ENCODE results near the gene DOK3.
"Not testable (repeated sequence)": the region's sequence is repeated elsewhere in the genome, so short reads cannot be mapped to it uniquely, and the experiment has no call there.

The DOK3 gene

DNA sequence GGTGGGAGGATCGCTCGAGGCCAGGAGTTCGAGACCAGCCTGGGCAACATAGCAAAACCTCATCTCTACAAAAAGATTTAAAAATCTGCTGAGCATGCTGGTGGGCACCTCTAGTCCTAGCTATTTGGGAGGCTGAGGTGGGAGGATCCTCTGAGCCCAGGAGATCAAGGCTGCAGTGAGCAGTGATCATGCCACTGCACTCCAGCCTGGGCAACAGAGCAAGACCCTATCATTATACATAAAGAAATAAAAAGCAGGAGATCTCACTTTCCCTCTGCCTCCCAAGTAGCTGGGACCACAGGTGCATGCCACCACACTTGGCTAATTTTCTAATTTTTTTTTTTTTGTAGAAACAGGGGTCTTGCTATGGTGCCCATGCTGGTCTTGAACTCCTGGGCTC lies 23.9 kb downstream of the DOK3 start:
- H3K27ac ChIP-seq (ENCODE audit: low read depth, low read length); H3K9me3 ChIP-seq (ENCODE audit: control insufficient read depth in 5 of 5, low read length in 5 of 5); H3K27me3 ChIP-seq (ENCODE audit: control insufficient read depth in 5 of 5, insufficient read depth in 4 of 5, low read length in 5 of 5); H3K4me1 ChIP-seq (ENCODE audit: control insufficient read depth in 5 of 5, insufficient read depth in 5 of 5, low read length in 5 of 5); H3K4me3 ChIP-seq (ENCODE audit: low read depth in 1 of 5, low read length in 5 of 5); H3K9ac ChIP-seq (ENCODE audit: low read length in 5 of 5): not testable (repeated sequence)
- peaks cover 0 to 68% (median 58%) of the 10 kb centered on the region in 5 donors for H3K36me3 ChIP-seq (ENCODE audit: control insufficient read depth in 5 of 5, insufficient read depth in 5 of 5, low read length in 5 of 5)

GRCh38 chr5:177484902-177485549 lies 24.6 kb downstream of the DOK3 start:
- Histone ChIP-seq H3K9me3 (ENCODE audit: control insufficient read depth in 5 of 5, low read length in 5 of 5) (no peaks in the 10 kb centered on the region), H3K4me3 (ENCODE audit: low read depth in 1 of 5, low read length in 5 of 5) (no peak overlapping the region), H3K9ac (ENCODE audit: low read length in 5 of 5) (no peak overlapping the region), H3K36me3 (ENCODE audit: control insufficient read depth in 5 of 5, insufficient read depth in 5 of 5, low read length in 5 of 5) (peaks cover 0 to 60% (median 51%) of the 10 kb centered on the region in 5 donors), H3K4me1 (ENCODE audit: control insufficient read depth in 5 of 5, insufficient read depth in 5 of 5, low read length in 5 of 5) (peaks cover 0 to 6% (median 3%) of the 10 kb centered on the region in 5 donors), H3K27me3 (ENCODE audit: control insufficient read depth in 5 of 5, insufficient read depth in 4 of 5, low read length in 5 of 5) (no peaks in the 10 kb centered on the region), H3K27ac (ENCODE audit: low read depth, low read length) (no peak overlapping the region)

DNA sequence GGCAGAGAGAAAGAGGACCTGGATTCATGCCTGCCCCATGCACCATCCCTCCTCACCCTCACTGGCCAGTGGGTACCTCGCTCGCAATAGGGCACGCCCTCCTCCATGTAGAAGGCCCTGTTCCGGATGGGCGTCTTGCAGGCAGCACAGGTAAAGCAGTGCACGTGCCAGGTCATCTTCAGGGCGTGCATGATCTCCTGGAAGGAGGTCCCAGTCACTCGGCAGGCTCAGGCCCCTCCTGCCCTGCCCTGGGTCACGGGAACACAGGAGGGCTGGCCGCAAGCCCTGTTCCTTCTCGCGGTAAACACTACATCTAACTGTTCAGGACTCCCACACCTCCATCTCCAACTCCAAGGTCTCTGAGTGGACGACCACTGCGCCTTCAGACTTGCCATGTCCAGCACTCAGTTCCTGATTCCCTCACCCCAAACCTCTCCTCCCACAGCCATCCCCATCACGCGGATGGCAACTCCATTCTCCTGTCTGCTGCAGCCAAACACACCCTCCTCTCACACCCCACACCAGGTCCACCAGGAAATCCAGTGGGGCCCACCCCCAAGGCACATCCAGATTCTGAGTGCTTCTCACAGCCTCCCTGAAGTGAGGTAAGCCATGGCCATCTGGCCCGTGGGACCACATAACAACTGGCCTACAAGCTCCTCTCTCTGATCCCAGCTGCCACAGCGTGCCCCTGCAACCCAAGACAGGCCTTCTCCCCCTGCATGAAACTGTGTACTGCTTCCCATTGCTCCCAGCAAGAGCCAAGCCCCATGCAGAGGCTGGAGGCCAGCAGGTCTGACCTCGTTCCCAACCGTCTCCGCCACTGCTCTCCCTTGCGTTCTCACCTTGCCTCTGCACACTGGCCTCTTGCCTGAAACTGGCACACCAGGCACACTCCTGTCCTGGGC lies 25.4 kb downstream of the DOK3 start:
- peaks cover 3 to 14% (median 11%) of the 10 kb centered on the region in 5 donors for H3K4me1 ChIP-seq (ENCODE audit: control insufficient read depth in 5 of 5, insufficient read depth in 5 of 5, low read length in 5 of 5)
- H3K4me3 ChIP-seq (ENCODE audit: low read depth in 1 of 5, low read length in 5 of 5) = no peak overlapping the region
- no peaks in the 10 kb centered on the region for H3K9me3 ChIP-seq (ENCODE audit: control insufficient read depth in 5 of 5, low read length in 5 of 5)
- no peak overlapping the region for H3K27ac ChIP-seq (ENCODE audit: low read depth, low read length)
- no peak overlapping the region for H3K9ac ChIP-seq (ENCODE audit: low read length in 5 of 5)
- no peaks in the 10 kb centered on the region for H3K27me3 ChIP-seq (ENCODE audit: control insufficient read depth in 5 of 5, insufficient read depth in 4 of 5, low read length in 5 of 5)
- H3K36me3 ChIP-seq (ENCODE audit: control insufficient read depth in 5 of 5, insufficient read depth in 5 of 5, low read length in 5 of 5) = peaks cover 0 to 55% (median 47%) of the 10 kb centered on the region in 5 donors

DNA sequence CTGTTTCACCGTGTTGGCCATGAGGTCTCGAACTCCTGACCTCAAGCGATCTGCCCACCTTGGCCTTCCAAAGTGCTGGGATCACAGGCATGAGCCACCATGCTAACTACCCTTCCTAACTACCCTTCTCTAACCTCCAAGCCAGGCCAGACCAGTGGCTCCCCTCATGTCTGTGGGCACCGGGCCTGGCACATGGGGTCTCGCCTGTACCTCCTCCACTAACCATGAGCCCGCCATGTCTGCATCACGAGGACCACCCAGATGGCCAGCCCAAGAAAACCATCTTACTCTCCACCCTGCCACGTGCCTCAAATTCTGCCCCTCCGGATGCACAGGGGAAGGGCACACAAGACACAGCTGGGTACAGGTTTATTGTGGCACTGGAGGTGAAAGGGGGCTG lies 26.6 kb downstream of the DOK3 start:
- peaks cover 0 to 44% (median 37%) of the 10 kb centered on the region in 5 donors for H3K36me3 ChIP-seq (ENCODE audit: control insufficient read depth in 5 of 5, insufficient read depth in 5 of 5, low read length in 5 of 5)
- H3K4me3 ChIP-seq (ENCODE audit: low read depth in 1 of 5, low read length in 5 of 5) = no peak overlapping the region
- H3K27me3 ChIP-seq (ENCODE audit: control insufficient read depth in 5 of 5, insufficient read depth in 4 of 5, low read length in 5 of 5) = no peaks in the 10 kb centered on the region
- H3K9ac ChIP-seq (ENCODE audit: low read length in 5 of 5) = no peak overlapping the region
- no peak overlapping the region for H3K27ac ChIP-seq (ENCODE audit: low read depth, low read length)
- H3K9me3 ChIP-seq (ENCODE audit: control insufficient read depth in 5 of 5, low read length in 5 of 5) = no peaks in the 10 kb centered on the region
- peaks cover 5 to 24% (median 17%) of the 10 kb centered on the region in 5 donors for H3K4me1 ChIP-seq (ENCODE audit: control insufficient read depth in 5 of 5, insufficient read depth in 5 of 5, low read length in 5 of 5)

DNA sequence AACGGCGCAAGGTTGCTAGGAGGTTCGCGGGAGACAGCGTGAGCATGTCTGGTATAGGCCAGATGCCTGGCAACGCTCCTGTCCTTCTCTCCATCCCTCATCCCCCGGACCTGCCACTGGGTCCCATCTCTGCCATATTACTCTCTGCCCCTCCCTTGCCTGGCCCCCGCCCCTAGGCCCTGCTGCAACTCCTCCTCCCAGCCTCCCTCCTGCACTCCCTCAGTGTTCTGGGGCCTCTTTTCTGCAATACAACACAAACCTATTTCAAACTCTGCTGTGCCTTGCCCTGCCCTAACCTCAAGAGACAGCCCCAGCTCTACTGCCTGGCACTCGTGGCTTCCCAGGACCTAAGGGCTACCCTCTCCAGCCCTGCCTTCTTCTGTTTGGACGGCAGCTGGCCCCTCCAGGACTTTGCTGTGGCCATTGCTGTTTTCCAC lies 27.2 kb downstream of the DOK3 start:
- Histone ChIP-seq H3K4me1 (ENCODE audit: control insufficient read depth in 5 of 5, insufficient read depth in 5 of 5, low read length in 5 of 5) (peaks cover 5 to 31% (median 21%) of the 10 kb centered on the region in 5 donors), H3K4me3 (ENCODE audit: low read depth in 1 of 5, low read length in 5 of 5) (no peak overlapping the region), H3K27ac (ENCODE audit: low read depth, low read length) (no peak overlapping the region), H3K27me3 (ENCODE audit: control insufficient read depth in 5 of 5, insufficient read depth in 4 of 5, low read length in 5 of 5) (no peaks in the 10 kb centered on the region), H3K36me3 (ENCODE audit: control insufficient read depth in 5 of 5, insufficient read depth in 5 of 5, low read length in 5 of 5) (peaks cover 0 to 38% (median 31%) of the 10 kb centered on the region in 5 donors), H3K9me3 (ENCODE audit: control insufficient read depth in 5 of 5, low read length in 5 of 5) (no peaks in the 10 kb centered on the region), H3K9ac (ENCODE audit: low read length in 5 of 5) (no peak overlapping the region)

DNA sequence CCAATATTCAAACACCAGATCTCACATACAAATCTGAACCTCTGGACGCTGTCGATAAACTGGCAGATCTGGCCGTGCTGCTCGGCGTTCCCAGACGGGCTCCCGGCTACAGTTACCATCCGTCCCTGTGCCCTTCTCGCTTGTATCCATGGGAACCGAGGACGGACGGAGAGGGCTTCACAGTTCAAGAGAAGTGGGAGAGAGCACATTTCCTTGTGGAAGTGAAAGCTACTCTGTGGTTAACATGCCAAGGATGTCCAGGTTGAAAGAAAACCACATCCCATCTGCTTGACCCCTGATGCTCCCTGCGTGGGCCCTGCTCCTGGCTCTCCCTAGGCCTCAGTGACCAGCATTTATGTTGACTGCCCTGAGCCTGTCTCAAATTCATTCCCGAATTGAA lies 29.9 kb downstream of the DOK3 start:
- Histone ChIP-seq H3K27me3 (ENCODE audit: control insufficient read depth in 5 of 5, insufficient read depth in 4 of 5, low read length in 5 of 5) (no peaks in the 10 kb centered on the region), H3K4me3 (ENCODE audit: low read depth in 1 of 5, low read length in 5 of 5) (no peak overlapping the region), H3K9me3 (ENCODE audit: control insufficient read depth in 5 of 5, low read length in 5 of 5) (no peaks in the 10 kb centered on the region), H3K36me3 (ENCODE audit: control insufficient read depth in 5 of 5, insufficient read depth in 5 of 5, low read length in 5 of 5) (peaks cover 0 to 22% (median 19%) of the 10 kb centered on the region in 5 donors), H3K27ac (ENCODE audit: low read depth, low read length) (peak overlapping the region; percentile 18), H3K4me1 (ENCODE audit: control insufficient read depth in 5 of 5, insufficient read depth in 5 of 5, low read length in 5 of 5) (peaks cover 5 to 33% (median 21%) of the 10 kb centered on the region in 5 donors), H3K9ac (ENCODE audit: low read length in 5 of 5) (peak overlapping the region in 2 of 5 donors; percentile 17 to 53)

DNA sequence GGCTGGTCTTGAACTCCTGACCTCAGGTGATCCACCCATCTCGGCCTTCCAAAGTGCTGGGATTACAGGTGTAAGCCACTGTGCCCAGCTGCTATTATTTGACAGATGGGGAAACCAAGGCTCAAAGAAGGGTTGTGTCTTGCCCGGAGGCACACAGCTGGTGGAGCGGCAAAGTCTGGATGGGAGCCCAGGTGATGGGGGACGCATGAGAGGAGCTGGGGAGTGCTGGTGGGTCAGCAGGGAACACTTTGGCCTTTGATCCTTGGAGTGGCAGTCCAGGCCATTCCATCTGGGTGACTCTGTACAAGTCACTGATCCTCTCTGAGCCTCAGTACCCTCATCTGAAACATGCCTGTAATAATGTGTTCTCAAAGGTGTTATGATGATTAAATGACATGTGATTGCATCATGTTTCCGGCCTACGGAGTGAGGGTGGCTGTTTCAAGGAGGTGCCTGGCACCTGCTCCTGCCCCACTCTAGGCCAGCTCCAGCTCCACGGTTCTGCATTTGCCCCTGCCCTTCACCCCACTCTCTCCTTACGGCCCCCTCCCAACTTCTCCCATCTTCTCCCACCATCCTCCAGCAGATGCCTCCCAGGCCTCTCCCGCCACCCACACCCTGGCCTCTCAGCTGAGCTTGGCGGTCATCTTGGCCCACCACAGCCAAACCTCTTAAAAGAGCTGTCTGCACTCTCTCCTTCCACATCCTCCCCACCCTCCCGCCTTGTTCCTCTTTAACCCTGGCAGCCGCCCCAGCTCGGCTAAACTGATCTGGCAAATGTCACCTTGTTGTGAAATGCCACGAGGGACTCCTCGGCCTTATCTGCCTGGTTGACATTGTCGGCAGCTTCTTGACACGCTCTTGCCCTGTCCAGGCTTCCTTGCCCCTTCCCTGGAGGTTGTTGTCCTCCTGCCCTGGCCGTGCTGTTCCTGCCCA lies 30.6 kb downstream of the DOK3 start:
- no peaks in the 10 kb centered on the region for H3K9me3 ChIP-seq (ENCODE audit: control insufficient read depth in 5 of 5, low read length in 5 of 5)
- H3K4me3 ChIP-seq (ENCODE audit: low read depth in 1 of 5, low read length in 5 of 5) = peak overlapping the region in 1 of 5 donors; percentile 19
- H3K9ac ChIP-seq (ENCODE audit: low read length in 5 of 5) = peak overlapping the region in 2 of 5 donors; percentile 38 to 53
- peaks cover 0 to 15% (median 11%) of the 10 kb centered on the region in 5 donors for H3K36me3 ChIP-seq (ENCODE audit: control insufficient read depth in 5 of 5, insufficient read depth in 5 of 5, low read length in 5 of 5)
- H3K4me1 ChIP-seq (ENCODE audit: control insufficient read depth in 5 of 5, insufficient read depth in 5 of 5, low read length in 5 of 5) = peaks cover 5 to 37% (median 23%) of the 10 kb centered on the region in 5 donors
- no peaks in the 10 kb centered on the region for H3K27me3 ChIP-seq (ENCODE audit: control insufficient read depth in 5 of 5, insufficient read depth in 4 of 5, low read length in 5 of 5)
- H3K27ac ChIP-seq (ENCODE audit: low read depth, low read length) = peak overlapping the region; percentile 18

DNA sequence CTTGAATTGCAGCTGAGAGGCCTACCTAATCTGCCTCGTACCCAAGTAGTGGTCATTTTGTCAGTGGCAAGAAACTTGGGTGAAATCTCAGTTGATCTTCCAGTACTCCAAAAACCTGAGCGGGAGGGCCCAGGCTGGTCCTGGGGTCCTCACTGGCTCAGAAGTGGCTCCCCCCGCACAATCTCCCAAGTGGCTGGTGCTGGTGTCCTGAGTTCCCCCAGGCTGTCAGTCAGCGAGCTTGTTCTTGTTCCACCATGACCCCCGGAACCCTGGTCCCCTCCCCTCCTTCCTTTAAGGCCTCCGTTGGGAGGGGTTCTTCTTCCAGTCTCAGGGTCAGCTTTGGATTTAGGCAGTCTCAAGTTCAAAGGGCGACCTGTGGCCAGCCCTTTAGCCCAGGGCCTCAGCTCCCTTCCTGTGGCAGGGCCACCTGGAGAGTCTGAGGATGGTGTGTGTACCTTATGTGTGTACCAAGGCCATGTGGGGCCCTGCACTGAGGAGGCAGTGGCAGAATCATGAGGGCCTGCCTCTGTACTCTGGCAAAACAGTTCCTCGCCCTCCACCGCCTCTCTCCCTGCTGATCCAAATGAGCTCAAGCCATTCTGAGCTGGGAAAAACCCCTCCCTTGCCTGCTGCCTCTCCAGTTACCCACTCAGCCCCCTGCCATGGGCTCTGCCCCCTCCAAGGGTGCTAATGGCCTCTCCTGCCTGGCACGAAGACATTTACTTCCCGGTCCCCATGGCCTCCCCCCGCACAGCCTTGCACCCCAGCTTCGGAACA lies 31.7 kb downstream of the DOK3 start:
- peaks cover 5 to 38% (median 25%) of the 10 kb centered on the region in 5 donors for H3K4me1 ChIP-seq (ENCODE audit: control insufficient read depth in 5 of 5, insufficient read depth in 5 of 5, low read length in 5 of 5)
- H3K27ac ChIP-seq (ENCODE audit: low read depth, low read length) = peak overlapping the region; percentile 6
- no peak overlapping the region for H3K9ac ChIP-seq (ENCODE audit: low read length in 5 of 5)
- H3K36me3 ChIP-seq (ENCODE audit: control insufficient read depth in 5 of 5, insufficient read depth in 5 of 5, low read length in 5 of 5) = peaks cover 0 to 5% (median 4%) of the 10 kb centered on the region in 5 donors
- no peaks in the 10 kb centered on the region for H3K27me3 ChIP-seq (ENCODE audit: control insufficient read depth in 5 of 5, insufficient read depth in 4 of 5, low read length in 5 of 5)
- no peak overlapping the region for H3K4me3 ChIP-seq (ENCODE audit: low read depth in 1 of 5, low read length in 5 of 5)
- no peaks in the 10 kb centered on the region for H3K9me3 ChIP-seq (ENCODE audit: control insufficient read depth in 5 of 5, low read length in 5 of 5)
